PC-9 (cell line): ENCODE measurements around the gene MAP2K2.

ENCODE experiments used
- CTCF ChIP-seq: fragments of 200-600 bp; sonication (generic); conservative IDR thresholded peaks from 2 replicates; pipeline ENCODE4 v1.6.1; 2017; ENCODE audit warnings: mixed run types, antibody characterized with exemption, mild to moderate bottlenecking, moderate library complexity
- EZH2 ChIP-seq: fragments of 200-600 bp; sonication (generic); IDR thresholded peaks from 2 replicates; pipeline ENCODE4 v1.8.0; 2017; ENCODE audit warnings: antibody characterized with exemption, low read depth

- no peak for TF ChIP-seq CTCF
- TF ChIP-seq EZH2 = no peak
Measured at GRCh38 chr19:4101496-4101770, 22.5 kb downstream of the MAP2K2 start.
